A549 (cell line): Measurements from ENCODE around the gene TGFBR3.

Experiments used
- BHLHE40 ChIP-seq: IDR thresholded peaks from 2 replicates; pipeline ENCODE4 v1.6.1; 2012; ENCODE audit warnings: low read depth, low read length, inconsistent platforms
- CBX8 ChIP-seq: fragments of 200-600 bp; sonication (generic); IDR thresholded peaks from 2 replicates; pipeline ENCODE4 v1.6.1; 2016
- EHMT2 ChIP-seq: fragments of 200-600 bp; sonication (generic); IDR thresholded peaks from 2 replicates; pipeline ENCODE4 v1.6.1; 2016; ENCODE audit warnings: antibody characterized with exemption, low read depth, mild to moderate bottlenecking, moderate library complexity
- EP300 ChIP-seq, 2 experiments: fragments of >200 bp; sonication (Bioruptor Twin); formaldehyde crosslinking; IDR thresholded peaks; 2 replicates in 1 of 2; 3 replicates in 1 of 2; pipeline ENCODE4 v1.6.1; 2016 to 2017
- MYC ChIP-seq: IDR thresholded peaks from 2 replicates; pipeline ENCODE4 v1.6.1; 2012; ENCODE audit warnings: mild to moderate bottlenecking, inconsistent platforms, low read length, improper control_type of control experiment, borderline replicate concordance
- PHF8 ChIP-seq: fragments of 200-600 bp; sonication (generic); IDR thresholded peaks from 2 replicates; pipeline ENCODE4 v1.6.1; 2016; ENCODE audit warnings: low read depth, mild to moderate bottlenecking, antibody characterized with exemption, moderate library complexity, borderline replicate concordance
- POLR2A ChIP-seq: IDR thresholded peaks from 2 replicates; pipeline ENCODE4 v1.6.1; 2012; ENCODE audit warnings: mild to moderate bottlenecking, low read length
- RAD21 ChIP-seq, 2 experiments: fragments of >200 bp in 1 of 2; sonication (Bioruptor Twin) in 1 of 2; formaldehyde crosslinking in 1 of 2; IDR thresholded peaks in 1 of 2; conservative IDR thresholded peaks in 1 of 2; 2 replicates in 1 of 2; 3 replicates in 1 of 2; pipeline ENCODE4 v1.6.1; 2012 to 2018; ENCODE audit warnings: inconsistent platforms in 1 of 2
- SMC3 ChIP-seq: fragments of >200 bp; sonication (Bioruptor Twin); formaldehyde crosslinking; IDR thresholded peaks from 3 replicates; pipeline ENCODE4 v1.6.1; 2018; ENCODE audit warnings: inconsistent platforms
- TP53 ChIP-seq: fragments of 250-450 bp; sonication (Bioruptor Pico); IDR thresholded peaks from 2 replicates; pipeline ENCODE4 v1.5.0; 2021; ENCODE audit warnings: mild to moderate bottlenecking, moderate library complexity
- ZC3H11A ChIP-seq: fragments of 450-650 bp; IDR thresholded peaks from 2 replicates; pipeline ENCODE4 v1.6.1; 2014; ENCODE audit warnings: antibody characterized with exemption, mild to moderate bottlenecking
- ZFP36 ChIP-seq: fragments of 450-650 bp; IDR thresholded peaks from 2 replicates; pipeline ENCODE4 v1.6.1; 2014; ENCODE audit warnings: borderline replicate concordance; ENCODE audit not compliant: partially characterized antibody
- TF ChIP-seq, protein P1 (sequence below): fragments of >200 bp; sonication (Bioruptor Twin); formaldehyde crosslinking; IDR thresholded peaks from 3 replicates; pipeline ENCODE4 v1.5.1; 2016
- TF ChIP-seq, protein P2 (sequence below): fragments of 200-600 bp; sonication (generic); IDR thresholded peaks from 2 replicates; pipeline ENCODE4 v1.6.1; 2016; ENCODE audit warnings: antibody characterized with exemption, mild to moderate bottlenecking, moderate library complexity

DNA sequence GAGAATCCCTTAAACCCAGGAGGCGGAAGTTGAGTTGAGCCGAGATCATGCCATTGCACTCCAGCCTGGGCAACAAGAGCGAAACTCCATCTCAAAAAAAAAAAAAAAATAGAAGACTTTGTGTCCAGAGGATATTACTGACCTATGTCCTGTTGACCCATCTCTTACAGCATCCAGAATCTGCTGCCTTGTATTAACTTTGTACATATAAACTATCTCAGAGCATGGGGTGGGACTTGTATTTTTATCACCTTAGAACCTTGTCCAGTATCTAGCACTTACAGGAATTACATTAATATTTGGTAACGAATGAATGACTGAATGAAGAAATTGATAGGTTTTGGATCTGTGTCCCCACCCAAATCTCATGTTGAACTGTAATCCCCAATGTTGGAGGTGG is 117.8 kb downstream of the TGFBR3 start:
- TF ChIP-seq SMC3 (no peak), EP300 (IDR thresholded peaks at IDR 0.05) (no peak), BHLHE40 (no peak), RAD21 (conservative IDR thresholded peaks at IDR 0.05 in 1 of 2, IDR thresholded peaks at IDR 0.05 in 1 of 2) (no peak), PHF8 (no peak), MYC (no peak), CBX8 (no peak), TP53 (CRISPR knock-in tag) (no peak), POLR2A (no peak), ZC3H11A (no peak), ZFP36 (no peak), EHMT2 (no peak)
- TF ChIP-seq, protein P1, sequence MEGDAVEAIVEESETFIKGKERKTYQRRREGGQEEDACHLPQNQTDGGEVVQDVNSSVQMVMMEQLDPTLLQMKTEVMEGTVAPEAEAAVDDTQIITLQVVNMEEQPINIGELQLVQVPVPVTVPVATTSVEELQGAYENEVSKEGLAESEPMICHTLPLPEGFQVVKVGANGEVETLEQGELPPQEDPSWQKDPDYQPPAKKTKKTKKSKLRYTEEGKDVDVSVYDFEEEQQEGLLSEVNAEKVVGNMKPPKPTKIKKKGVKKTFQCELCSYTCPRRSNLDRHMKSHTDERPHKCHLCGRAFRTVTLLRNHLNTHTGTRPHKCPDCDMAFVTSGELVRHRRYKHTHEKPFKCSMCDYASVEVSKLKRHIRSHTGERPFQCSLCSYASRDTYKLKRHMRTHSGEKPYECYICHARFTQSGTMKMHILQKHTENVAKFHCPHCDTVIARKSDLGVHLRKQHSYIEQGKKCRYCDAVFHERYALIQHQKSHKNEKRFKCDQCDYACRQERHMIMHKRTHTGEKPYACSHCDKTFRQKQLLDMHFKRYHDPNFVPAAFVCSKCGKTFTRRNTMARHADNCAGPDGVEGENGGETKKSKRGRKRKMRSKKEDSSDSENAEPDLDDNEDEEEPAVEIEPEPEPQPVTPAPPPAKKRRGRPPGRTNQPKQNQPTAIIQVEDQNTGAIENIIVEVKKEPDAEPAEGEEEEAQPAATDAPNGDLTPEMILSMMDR: no peak
- TF ChIP-seq, protein P2, sequence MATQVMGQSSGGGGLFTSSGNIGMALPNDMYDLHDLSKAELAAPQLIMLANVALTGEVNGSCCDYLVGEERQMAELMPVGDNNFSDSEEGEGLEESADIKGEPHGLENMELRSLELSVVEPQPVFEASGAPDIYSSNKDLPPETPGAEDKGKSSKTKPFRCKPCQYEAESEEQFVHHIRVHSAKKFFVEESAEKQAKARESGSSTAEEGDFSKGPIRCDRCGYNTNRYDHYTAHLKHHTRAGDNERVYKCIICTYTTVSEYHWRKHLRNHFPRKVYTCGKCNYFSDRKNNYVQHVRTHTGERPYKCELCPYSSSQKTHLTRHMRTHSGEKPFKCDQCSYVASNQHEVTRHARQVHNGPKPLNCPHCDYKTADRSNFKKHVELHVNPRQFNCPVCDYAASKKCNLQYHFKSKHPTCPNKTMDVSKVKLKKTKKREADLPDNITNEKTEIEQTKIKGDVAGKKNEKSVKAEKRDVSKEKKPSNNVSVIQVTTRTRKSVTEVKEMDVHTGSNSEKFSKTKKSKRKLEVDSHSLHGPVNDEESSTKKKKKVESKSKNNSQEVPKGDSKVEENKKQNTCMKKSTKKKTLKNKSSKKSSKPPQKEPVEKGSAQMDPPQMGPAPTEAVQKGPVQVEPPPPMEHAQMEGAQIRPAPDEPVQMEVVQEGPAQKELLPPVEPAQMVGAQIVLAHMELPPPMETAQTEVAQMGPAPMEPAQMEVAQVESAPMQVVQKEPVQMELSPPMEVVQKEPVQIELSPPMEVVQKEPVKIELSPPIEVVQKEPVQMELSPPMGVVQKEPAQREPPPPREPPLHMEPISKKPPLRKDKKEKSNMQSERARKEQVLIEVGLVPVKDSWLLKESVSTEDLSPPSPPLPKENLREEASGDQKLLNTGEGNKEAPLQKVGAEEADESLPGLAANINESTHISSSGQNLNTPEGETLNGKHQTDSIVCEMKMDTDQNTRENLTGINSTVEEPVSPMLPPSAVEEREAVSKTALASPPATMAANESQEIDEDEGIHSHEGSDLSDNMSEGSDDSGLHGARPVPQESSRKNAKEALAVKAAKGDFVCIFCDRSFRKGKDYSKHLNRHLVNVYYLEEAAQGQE: no peak
